ENCODE measurements around the gene PADI1.

PADI1 gene

DNA sequence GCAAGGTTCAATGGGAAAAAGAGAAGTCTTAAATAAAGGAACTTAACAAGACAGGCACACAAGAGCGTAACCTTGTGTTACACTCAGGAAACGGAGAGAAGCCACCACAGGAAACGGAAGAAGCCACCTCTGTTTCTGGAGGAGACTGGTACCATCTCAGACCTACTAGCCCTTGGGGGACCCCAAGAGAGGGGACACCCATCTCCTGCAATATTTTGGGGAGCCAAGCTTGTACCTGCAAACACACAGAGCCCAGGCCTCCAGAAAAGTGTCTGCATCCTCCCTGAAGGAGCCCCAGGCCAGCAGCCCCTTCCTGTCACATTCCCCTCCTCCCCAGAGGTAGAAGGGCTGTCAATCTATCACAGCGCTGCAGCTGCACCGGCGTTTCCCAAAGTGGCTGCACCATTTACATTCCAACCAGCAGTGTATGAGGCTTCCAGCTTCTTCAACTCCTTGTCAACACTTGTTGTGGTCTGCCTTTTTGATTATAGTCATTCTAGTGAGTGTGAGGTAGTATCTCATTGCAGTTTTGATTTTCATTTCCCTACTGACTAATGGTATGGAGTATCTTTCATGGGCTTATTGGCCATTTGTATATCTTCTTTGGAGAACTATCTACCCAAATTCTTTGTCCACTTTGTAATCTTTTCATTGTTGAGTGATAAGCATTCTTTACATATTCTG is 23.0 kb upstream of the PADI1 start:
- DNase-seq (ENCODE audit: low spot score), result no peak

- DNase-seq (ENCODE audit: low spot score), result no peak
Measured at GRCh38 chr1:17183388-17184160, 21.4 kb upstream of the PADI1 start.

DNA sequence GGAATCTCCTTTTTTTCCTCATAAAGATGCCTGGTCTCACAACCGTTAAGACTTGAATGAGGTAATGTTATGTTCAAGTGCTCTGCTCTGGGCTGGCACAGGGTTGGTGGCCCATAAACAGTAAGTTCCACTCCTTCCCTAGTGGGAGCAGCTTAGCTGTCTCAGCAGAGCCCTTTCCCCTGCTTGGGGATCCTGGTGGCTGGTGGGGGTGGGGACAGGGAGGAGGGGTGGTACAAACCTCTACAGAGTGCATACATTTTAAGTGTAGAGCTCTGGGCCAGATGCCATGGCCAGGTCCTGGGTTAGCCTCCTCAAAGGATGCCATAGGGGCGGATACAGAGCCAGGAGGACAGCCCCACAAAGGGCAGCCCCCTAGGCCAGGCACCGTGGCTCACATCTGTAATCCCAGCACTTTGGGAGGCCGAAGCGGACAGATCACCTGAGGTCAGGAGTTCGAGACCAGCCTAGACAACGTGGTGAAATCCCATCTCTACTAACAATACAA is 20.7 kb upstream of the PADI1 start:
- DNase-seq (ENCODE audit: low spot score), result no peak

DNA sequence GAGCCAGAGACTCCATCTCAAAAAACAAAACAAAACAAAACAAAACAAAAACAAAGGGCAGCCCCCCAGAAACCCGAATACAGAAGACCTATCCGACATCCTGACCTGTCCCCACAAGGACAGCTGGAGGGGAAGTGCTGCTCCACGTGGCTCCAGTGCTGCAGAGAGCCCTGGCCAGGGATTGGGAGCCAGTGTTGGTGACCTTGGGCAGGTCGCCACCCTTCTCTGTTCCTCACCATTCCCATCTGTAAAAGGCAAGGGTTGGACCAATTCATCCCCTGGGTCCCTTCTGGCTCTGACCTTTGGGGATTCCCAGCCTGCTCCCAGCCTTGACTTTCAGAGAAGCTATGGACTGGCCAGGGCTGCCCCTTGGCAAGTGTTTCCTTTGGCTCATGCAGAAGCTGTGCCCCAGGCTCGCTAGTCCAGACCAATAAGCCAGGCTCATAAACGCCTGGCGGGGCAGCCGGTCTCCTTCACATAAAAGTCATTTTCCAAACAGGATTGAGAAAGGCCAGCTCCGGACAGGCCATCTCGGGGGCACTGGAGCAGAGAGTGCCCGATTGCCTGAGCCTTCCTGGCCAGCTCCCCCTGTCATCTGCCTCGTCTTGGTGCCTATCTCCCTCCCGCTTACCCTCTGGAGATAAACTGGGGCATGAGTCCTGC is 20.0 kb upstream of the PADI1 start:
- no peak for DNase-seq (ENCODE audit: low spot score)

GRCh38 chr1:17185485-17185860 is 19.5 kb upstream of the PADI1 start:
- DNase-seq (ENCODE audit: low spot score), result no peak

DNA sequence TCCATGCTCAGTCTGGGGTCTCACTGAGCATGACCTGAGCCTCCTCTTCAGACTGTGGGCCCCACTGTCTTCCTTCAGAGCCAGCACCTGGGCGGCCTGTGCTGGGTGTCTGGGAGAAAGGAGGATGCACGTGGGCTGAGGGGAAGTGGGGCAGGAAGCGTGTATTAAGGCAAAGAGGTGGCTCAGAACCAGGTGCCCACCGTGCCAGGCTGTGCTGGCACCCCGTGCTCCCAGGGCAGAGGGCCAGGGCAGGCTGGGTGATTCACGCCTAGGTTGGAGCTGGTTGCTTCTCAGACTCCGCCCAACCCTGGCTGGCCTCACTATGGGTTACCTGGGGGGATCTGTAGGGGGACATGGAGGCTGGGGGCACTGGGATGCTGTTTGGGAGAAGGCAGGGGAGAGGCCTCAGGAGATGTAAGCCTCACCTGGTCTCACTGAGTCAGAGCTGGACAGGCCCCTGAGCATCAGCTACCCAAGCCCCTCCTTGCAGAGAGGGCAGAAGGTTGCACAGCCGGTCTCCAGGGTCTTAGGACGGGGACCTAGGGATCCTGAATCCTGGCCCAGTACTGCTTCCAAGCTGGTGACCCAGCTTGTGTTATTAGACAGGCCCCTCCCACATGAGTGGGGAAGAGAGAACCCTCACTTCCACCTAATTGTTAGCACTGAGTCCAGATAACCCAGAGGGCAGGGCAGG is 18.6 kb upstream of the PADI1 start:
- DNase-seq (ENCODE audit: low spot score), result no peak

DNA sequence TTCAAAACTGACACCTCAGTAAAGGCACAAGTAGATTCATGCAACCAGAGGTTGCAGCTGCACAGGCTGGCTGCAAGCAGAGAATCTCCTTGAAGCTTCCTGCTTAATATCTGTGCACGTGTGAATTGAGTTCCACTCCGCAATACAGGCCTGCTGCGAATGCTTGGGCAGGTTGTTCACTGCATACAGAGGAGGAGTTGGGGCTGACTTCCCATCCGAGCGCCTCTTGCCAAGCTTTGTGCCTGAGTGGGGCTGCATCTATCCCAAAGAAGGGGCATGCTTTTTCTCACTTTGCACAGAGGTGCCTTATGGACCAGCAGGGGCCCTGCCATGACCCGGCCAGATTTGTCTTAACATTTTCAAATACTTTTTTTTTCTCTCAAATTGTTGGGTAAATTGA is 17.9 kb upstream of the PADI1 start:
- no peak for DNase-seq (ENCODE audit: low spot score)

- DNase-seq (ENCODE audit: low spot score), result no peak
Measured at GRCh38 chr1:17188217-17188616, 16.7 kb upstream of the PADI1 start.

GRCh38 chr1:17188889-17189631 is 15.9 kb upstream of the PADI1 start:
- no peak for DNase-seq (ENCODE audit: low spot score)

GRCh38 chr1:17189632-17189990 is 15.3 kb upstream of the PADI1 start:
- DNase-seq (ENCODE audit: low spot score), result no peak

- DNase-seq (ENCODE audit: low spot score), result no peak
Measured at GRCh38 chr1:17190010-17190995, 14.6 kb upstream of the PADI1 start.

DNA sequence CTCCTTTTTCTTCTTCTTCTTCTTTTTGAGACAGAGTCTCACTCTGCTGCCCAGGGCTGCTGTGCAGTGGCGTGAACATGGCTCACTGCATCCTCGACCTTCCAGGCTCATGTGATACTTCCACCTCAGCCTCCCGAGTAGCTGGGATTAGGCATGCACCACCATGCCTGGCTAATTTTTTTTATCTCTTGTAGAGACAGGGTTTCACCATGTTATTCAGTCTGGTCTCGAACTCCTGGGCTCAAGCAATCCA is 13.0 kb upstream of the PADI1 start:
- DNase-seq (ENCODE audit: low spot score), result no peak

DNA sequence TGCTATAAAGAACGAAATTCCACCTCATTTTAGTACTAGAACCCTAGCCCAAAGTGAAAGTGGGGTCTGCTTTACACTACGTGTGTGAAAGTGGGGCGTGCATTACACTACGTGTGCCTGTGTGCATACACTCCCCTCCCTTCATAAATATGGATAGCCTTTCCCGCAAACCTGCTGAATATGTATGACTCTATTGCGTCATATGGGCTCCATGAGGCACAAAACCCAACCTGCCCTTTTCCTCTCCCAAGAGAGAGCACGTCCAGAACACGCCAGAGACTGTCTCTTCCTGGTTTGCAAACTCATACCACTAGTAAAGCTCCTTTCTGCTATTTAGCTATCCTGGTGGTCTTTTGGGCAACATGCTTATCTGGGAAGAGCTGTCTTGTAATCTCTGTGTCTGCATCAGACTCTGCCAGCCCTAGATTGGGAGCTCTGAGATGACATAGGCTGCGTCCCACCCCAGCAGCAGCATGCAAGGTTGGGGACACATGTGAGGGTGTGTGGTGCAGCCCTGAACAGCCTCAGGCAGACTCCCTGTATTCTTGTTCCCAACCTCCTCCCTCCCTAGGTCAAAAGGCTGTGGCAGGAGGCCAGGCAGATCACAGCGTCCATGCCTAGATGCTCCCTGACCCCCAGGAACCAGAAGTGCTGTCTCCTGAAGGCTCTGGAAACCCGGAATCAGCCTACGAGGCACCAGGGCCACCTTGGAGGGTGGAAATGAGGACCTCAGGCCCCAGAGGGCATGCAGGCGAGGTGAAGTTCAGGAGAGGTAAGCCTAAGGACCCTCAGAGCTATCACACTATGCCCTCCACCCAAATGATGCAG is 12.3 kb upstream of the PADI1 start:
- DNase-seq (ENCODE audit: low spot score), result no peak

- no peak for DNase-seq (ENCODE audit: low spot score)
Measured at GRCh38 chr1:17193222-17194132, 11.5 kb upstream of the PADI1 start.

GRCh38 chr1:17194133-17194475 is 10.8 kb upstream of the PADI1 start:
- DNase-seq (ENCODE audit: low spot score), result no peak

GRCh38 chr1:17194615-17195528 is 10.1 kb upstream of the PADI1 start:
- DNase-seq (ENCODE audit: low spot score), result no peak

DNA sequence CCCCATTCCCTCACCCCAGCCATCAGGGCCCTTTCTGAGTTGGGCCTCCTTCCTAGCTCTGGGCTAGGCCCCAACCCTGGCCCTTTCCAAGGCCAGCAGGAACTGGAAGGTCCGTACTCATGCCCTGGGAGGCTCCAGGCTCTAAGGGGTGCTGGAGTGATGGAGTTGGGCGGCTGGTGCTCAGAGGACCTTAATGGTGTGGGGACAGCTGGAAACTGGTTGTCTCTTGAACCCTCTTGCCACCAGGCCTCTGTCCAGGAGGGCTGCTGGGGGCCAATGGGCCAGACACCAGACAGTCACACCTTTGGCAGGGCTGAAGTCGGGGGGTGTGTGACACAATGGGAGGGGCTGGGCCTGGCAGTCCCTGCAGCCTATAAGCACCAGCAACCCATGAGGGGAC is 9.2 kb upstream of the PADI1 start:
- no peak for DNase-seq (ENCODE audit: low spot score)

All from COLO829 (cell line).